PC-9 (cell line): ENCODE measurements around the gene TBC1D22A.

Experiments used
- CTCF ChIP-seq: fragments of 200-600 bp; sonication (generic); conservative IDR thresholded peaks from 2 replicates; pipeline ENCODE4 v1.6.1; 2017; ENCODE audit warnings: mixed run types, antibody characterized with exemption, mild to moderate bottlenecking, moderate library complexity
- EZH2 ChIP-seq: fragments of 200-600 bp; sonication (generic); IDR thresholded peaks from 2 replicates; pipeline ENCODE4 v1.8.0; 2017; ENCODE audit warnings: antibody characterized with exemption, low read depth

GRCh38 chr22:46730568-46731245, 31.7 kb upstream of the TBC1D22A start:
- TF ChIP-seq CTCF (no peak), EZH2 (no peak)
